Right lobe of liver (tissue), 4 donors: ENCODE results near the gene IP6K2.

Source experiments
- CTCF ChIP-seq, 4 donors: fragments of 200-600 bp in 3 of 4; fragments of 450-650 bp in 1 of 4; IDR thresholded peaks; one replicate each; pipeline versions ENCODE4 v1.5.1 to v1.8.0; 2016 to 2022; ENCODE audit warnings: antibody characterized with exemption in 4 of 4, mild to moderate bottlenecking in 2 of 4
- POLR2A ChIP-seq: fragments of 450-650 bp; IDR thresholded peaks from one replicate; pipeline ENCODE4 v1.6.1; 2017; ENCODE audit warnings: antibody characterized with exemption, mild to moderate bottlenecking
- donor health status: DM: no; HTN: no; CAD: no.
- donor health status: DM: no; HTN: no; CAD: no.
- donor health status: DM: no; HTN: yes; CAD: no.

- TF ChIP-seq POLR2A (no peak), CTCF (IDR thresholded peaks at IDR 0.05) (no peak)
Observed at GRCh38 chr3:48747706-48748105, 30.7 kb upstream of the IP6K2 start.
